GM19035 (cell line): ENCODE results near the gene MT1B.

Source experiments
- ATAC-seq: cut with Tn5 transposase; IDR thresholded peaks from one replicate; pipeline ENCODE4 v1.9.1; 2021; ENCODE audit not compliant: unreplicated experiment

MT1B gene

DNA sequence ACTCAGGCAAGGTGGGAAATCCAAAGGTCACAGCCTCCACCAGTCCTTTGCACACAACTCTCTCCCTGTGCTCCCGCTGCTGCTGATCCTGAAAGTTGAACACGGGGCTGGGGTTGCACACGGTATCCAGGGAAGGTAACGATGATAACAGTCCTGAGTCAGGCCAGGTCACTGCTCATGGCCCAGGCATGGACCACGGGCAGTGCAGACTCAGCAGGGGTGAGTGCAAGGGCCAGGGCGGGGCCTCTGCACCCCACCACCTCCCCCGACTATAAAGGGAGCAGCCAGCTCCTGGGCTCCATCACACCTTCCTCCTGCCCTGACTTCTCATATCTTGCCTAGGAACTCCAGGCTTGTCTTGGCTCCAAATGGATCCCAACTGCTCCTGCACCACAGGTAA lies at the start of gene MT1B:
Gene MT1B (plus strand): TSS at position 301 of the 400 bp plus-strand sequence. CDS start 68 bp downstream, at position 369.
- ATAC-seq = no peak

DNA sequence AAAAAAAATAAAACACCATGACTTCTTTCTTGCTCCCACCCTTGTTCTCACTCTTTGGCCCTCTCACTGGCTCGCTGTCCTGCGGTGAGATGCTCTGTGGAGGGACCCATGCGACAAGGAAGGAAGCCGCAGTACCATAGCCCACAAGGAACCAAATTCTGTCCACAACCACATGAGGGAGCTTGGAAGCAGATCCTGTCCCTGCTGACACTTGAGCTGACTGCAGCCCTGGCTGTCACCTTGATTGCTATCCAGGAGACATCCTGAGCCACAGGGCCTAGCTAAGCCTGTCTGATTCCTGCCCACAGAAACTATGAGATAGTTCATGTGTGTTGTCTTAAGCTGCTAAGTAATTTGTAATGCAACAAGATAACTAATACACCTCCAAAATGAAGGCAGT lies 48.1 kb upstream of the MT1B start:
- ATAC-seq = no peak

DNA sequence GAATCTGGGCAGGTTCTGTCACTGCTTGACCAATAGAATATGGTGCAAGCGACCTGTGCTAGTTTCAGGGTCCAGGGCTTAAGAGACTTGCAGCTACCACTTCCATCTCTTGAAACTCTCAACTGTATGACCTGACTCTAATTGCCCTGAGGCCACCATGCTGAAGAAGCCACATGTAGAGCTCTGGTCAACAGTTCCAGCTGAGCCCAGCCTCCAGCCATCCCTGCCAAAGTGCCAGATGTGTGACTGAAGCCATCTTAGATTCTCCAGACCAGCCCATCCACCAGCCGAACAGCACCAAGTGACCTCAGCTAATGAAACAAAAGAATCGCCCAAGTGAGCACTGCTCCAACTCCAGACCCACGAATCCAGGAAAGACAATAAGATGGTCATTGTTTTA lies 46.7 kb upstream of the MT1B start:
- ATAC-seq = no peak

DNA sequence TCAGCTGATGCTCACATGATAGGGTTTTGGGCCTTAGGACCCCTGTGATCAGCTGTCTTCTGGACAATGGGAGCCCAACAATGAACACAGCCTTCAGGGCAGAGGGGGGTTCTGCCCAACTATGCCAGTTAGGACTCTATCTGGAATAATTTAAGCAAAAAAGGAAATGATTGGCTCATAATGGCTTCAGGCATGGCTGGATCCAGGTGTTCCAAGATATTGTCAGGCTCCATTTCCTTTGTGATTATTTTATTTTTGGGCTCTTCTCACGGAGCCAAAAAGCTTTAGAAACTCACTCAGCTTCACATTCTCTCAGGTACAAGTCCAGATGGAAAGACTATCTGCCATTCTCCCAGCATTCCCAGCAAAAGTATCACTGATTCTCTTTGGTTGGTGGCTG lies 46.2 kb upstream of the MT1B start:
- ATAC-seq = no peak

DNA sequence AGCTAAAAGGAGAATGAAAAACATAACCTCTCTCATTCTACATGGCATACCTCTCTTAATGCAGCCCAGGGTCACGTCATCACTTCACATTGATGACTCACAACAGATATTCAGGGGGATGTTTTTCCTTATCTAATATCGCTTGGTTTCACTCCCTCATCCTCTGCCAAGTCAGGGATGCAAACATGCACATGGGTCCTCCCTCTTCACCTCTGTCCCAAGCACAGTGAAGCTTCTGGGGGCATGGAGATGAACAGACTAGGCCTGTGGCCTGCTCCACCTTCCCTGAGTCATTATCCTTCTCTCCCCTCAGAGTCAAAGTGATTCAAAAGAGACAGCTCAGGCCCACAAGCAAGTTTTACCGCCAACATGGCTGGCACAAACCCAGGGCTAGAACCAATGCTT lies 45.6 kb upstream of the MT1B start:
- ATAC-seq = no peak

DNA sequence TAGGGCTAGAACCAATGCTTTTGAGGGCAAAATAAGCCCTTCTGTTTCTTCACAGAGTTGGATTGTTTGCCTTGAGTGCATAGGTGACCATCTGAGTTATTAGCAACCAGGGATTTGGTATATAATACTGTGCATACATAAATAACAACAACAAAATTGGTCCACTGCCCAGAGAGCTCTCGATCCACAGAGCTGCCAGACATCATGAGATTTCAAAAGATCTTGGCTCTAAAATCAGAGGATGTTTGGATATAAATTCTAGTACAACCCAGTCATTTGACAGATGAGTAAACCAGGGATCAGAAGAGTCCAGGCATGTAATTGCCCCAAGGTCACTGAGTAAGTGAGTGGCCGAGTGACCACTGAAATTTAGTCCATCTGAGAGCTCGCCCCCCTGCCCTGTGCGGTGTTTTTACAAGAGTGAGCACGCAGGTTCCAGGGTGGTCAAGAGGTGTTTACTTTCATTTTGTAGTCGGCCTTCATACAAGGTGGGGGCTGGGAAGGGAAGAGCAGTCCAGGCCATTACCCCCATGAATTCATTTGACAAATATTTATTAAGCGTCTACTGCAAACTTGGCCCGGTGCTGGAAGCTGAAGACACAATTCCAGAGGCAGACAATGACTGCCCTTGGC lies 45.1 kb upstream of the MT1B start:
- no peak for ATAC-seq

DNA sequence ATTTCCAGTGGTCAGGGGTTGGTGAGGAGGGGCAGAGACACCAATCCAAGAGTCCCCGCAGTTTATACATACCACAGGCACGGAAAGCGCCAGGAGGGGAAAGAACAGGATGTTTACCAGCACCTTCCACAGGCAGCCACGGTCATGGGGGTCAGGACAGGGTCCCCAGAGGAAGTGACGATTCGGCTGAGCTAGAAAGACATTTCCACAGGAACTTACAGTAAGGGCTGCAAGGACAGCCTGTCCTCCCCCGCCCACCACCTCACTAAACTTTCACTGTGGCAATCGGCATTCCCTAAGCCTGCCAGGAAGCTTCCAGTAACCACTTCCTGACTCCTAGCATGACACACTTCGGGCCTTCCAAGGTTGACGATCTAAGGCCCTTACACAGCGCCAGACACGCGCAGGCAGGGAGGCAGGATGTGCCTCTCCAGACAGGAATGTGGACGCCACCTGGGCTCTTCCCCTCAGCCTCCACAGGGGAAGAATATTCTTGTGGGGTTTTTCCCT lies 44.5 kb upstream of the MT1B start:
- ATAC-seq = no peak

DNA sequence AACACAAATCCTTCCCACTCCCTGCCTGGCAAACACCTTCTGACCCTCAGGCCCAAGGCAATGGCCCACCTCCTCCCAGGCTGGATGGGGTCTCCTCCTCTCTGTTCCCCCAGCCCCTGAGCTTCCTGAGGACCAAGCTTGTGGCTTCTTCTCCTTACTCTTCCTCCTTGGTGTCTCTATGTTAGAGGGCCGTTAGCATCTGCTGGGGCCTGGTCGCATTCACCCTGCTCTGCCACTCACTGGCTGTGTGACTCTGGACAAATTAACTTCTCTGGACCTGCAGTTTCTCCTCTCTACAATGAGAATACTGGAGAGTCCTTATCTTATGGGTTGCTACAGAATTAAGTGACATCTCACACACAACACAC lies 44.0 kb upstream of the MT1B start:
- ATAC-seq = no peak

DNA sequence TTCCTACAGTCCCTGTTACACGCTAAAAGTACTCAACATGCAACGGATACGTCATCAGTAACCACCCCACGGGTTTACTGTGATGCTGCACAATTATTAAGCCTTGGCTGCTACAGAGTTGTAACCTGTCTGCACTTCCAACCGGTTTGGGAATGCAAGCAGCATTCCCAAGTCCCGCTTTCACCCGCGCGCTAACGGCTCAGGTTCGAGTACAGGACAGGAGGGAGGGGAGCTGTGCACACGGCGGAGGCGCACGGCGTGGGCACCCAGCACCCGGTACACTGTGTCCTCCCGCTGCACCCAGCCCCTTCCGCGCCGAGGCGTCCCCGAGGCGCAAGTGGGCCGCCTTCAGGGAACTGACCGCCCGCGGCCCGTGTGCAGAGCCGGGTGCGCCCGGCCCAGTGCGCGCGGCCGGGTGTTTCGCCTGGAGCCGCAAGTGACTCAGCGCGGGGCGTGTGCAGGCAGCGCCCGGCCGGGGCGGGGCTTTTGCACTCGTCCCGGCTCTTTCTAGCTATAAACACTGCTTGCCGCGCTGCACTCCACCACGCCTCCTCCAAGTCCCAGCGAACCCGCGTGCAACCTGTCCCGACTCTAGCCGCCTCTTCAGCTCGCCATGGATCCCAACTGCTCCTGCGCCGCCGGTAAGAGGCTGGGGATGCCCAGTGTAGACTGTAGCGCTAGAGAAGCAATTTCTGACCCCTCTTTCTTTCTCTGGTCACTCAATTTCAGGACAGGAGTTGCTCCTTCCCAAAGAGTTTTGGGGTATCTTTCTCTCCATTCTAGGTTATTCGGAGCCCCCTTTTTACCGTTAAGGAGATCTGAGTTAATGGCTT lies 43.4 kb upstream of the MT1B start, which contains the start of gene MT2A:
Gene MT2A (plus strand): TSS at position 542 of the 833 bp plus-strand sequence. CDS start 72 bp downstream, at position 614.
- peak; percentile 85 for ATAC-seq

DNA sequence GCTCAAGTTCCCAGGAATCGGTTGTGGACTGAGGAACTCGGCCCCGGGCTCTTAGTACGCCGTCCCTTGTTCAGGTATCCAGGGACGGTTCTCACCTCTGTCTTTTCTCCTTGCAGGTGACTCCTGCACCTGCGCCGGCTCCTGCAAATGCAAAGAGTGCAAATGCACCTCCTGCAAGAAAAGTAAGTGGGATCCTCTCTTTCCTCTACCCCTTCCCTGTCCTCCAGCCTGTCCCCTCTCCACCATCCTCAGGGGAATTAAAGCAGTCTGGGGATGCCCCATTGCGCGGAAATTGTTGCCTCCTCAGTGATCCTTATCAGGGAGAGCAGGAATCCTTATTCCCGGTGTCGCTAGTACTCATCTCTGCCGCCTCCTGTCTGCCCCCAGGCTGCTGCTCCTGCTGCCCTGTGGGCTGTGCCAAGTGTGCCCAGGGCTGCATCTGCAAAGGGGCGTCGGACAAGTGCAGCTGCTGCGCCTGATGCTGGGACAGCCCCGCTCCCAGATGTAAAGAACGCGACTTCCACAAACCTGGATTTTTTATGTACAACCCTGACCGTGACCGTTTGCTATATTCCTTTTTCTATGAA lies 42.7 kb upstream of the MT1B start:
- peak; percentile 2 for ATAC-seq

DNA sequence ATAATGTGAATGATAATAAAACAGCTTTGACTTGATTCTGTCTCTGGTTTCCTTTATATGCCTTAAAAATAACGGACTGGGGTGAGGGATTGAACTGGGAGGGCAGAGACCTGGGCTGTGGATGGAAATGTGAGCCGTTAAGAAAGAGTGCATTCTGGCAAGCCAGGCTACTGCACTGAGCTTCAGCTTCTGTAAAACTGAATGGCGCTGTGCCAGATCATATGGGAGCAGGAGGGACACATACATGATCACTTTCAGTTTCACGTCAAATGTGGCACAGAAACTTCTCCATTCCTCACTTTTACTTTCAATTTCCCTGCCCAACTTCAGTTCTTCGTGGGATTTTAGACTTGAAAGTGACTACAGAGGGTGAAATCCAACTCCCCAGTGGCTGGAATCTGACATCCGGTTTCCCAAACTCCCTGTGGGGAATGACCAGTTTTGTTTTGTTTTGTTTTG lies 42.2 kb upstream of the MT1B start:
- ATAC-seq = no peak

DNA sequence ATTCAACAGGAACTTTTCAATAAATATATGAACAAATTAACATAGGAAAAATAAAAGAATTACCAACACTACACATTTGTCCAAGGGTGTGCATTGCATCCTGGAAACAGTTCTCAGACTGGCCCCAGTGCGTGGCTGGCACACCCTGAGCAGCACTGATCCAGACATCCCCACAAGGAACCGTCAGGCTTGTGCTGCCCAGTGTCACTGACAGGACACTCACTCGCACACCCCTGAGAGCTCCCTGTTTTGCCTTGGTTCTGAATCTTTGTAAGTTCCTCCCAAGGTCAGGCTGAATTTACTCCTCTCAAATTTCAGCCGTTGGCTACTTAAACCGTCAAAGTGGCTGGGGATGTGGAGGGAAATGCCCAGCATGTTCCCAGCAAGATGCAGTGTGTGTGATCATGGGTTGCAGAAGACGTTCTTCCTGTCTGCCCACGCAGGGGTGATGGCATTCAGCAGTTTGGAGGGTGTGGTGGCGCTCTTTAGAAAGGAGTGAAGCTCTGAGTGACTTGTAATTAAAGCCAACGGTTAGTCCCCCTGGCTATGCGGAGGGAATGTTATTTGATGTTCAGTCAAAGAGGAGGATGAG lies 41.6 kb upstream of the MT1B start:
- no peak for ATAC-seq

DNA sequence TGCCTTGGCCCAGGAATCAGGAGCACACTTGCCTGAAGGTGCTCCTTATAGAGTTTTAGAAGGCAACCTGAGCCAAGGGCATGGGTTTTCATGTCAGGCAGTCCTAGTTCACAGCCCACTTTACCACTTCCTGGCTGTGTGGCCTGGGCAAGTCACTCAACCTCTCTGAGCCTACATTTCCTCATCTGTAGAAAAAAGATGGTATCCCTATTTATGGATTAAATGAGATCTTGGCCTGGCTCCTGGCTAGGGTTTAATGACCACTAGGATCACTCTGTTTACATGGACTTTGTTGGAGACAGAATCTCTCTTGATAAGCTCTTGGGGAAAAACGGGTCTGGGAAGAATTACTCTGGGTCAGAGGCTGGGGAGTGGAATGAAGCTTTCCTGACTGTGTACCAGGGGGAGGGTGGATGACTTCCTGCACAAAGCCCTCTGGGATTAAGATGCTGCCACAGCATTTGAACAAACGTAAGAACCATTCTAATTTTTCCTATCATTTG lies 41.0 kb upstream of the MT1B start:
- no peak for ATAC-seq

DNA sequence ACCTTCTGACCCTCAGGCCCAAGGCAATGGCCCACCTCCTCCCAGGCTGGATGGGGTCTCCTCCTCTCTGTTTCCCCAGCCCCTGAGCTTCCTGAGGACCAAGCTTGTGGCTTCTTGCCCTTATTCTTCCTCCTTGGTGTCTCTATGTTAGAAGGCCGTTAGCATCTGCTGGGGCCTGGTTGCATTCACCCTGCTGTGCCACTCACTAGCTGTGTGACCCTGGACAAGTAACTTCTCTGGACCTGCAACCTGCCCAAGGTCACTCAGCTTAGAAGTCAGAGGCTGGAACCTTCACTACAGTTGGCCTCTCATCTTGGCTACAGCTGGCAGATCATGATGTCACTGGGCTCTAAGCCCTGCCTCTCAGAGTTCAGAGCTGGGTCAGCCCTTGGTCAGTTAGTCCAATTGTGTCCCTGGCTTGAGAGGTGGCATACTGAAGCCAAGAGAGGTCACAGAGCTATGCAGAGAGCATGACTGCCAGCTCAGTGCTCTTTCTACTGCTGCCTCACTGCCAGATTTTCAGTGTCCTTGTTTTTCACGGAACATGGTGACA lies 40.3 kb upstream of the MT1B start:
- no peak for ATAC-seq

DNA sequence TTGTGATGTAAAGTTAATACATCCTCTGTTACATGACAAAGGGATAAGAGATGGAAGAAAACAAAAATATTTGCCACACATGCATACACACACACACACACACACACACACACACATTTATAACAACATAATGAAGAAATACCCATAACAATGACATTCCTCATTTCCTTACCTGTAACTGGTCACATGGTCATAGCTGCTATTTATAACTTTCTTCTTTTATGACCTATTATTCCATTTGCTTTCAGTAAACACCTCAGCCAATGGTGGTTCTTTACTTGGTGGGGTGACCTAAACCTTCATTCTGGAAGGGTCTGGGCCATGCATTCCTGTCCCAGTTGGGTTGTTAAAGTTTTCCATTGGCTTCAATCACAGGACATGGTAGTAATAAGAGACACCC lies 38.0 kb upstream of the MT1B start:
- no peak for ATAC-seq

DNA sequence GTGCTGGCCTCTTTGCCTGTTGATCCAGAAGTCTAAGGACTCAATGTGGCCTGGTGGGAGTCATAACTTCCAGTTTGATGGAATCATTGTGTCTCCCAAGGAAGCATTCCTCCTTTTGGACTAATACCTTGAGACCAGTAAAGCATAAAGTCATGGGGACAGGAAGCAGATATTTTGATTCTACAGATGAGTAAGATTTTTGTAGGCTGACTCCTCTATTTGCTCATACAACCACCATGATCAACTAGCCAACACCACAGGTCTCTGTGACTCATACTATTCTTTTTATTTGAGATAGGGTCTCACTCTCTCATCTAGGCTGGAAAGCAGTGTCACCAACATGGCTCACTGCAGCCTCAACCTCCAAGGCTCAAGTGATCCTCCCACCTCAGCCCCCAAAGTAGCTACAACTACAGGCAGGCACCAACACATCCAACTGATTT lies 37.1 kb upstream of the MT1B start:
- no peak for ATAC-seq

DNA sequence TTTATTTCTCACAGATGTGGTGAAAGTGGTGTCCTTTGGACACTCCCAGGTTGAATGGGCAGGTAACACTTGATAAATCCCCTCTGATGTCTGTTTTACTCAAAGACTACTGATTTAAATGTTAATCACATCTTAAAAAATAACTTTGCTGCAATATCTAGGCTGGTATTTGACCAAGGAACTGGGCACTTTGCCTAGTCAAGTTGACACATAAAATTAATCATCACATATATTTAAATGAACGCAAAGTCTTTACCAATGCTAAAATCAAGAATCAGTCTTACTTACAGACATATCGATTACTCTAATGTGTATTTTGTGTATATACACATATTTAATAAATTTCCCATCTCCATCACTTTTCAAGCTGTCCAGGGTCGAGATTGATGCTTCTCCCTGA lies 36.3 kb upstream of the MT1B start:
- ATAC-seq = no peak

DNA sequence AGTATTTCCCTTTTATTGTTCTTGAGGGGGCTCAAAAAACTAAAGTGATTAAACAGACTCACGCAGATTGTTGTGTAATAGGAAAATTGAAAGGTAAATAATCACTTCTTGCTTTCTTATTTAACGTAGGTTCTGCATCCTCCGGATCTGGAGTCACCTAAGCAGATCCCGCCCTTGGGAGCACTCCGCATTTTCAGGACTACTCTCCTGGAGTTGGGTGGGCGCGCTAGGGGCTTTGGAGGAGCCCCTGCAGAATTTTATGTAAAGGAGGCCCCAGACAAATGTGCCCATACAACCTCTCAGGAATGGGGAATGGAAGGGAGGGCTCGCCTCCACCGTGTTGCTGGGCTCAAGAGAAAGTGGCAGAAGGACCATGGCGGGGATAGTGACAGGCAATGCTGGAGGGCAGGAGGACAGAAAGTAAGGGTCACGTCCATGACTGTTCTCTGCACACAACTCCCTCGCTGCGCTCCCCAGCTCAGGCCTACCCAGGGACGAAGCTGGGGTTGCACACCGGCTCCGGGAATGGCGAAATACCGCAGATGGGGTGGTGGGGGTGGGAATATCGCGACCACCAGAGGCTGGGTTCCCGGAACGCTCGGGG lies 35.0 kb upstream of the MT1B start:
- no peak for ATAC-seq

DNA sequence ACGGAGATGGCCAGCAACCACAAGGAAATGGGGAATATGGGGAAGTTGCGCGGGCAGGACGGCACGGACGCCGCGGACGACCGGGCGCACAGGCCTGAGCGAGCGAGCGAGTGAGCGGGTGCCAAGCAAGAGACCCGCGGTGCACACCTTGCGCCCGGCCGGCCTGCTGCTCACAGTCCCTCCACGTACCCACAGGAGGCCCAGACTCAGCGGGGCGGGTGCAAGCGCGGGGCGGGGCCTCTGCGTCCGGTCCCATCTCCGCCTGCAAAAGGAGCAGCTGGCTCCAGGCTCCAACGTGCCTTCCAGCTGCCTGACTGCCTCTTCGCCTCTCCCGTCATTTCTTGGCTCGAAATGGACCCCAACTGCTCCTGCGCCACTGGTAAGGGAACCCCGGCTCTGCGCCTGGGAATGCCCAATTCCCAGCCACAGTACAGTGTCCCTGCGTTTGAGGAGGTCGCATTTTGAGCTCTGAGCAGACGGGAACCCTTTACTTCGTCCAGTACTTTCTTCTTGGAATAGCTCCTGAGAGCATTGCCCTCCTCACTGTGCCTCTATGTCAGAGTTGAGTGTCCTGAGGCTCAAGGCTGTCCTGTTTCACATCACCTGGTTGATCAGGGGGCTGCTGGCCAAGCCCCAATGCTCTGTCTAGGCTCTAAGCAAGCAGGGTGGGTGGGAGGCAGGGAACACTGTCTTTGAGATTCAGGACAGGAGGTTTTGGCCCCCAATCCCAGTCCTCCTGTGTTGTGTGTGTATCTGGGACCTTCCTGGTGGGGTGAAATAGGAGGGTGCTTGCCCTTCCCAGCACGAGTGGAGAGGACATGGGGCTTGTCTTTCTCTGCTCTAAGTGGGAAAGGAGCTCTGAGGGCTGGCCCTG lies 34.2 kb upstream of the MT1B start:
- no peak for ATAC-seq

DNA sequence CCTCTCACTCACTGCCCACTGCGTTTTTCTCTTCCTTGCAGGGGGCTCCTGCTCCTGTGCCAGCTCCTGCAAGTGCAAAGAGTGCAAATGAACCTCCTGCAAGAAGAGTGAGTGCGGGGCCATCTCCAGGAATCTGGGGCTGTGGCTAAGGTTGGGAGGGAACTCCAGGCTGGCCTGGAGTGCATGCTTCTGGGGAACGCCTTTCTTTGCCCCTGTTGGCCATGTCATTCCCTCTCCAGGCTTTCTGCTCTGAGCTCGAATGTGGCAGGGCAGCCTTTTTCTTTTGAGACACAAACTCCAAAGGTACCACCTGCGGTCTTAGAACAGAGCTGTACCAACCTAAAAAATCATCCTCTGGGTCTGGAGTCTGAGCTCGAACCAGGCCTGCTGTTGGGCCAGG lies 33.5 kb upstream of the MT1B start:
- no peak for ATAC-seq
